Measurements from ENCODE around the gene SNAPC4.

Gene SNAPC4

GRCh38 chr9:136433849-136434579 is 34.0 kb upstream of the SNAPC4 start:
- ChIA-PET POLR2A (interaction anchor here (1.0 kb wide), 1 partner anchor 16 kb away, joined by 3 read pairs; no protein-coding TSS in a partner anchor), CTCF (interaction anchor here (1.1 to 1.9 kb wide), 3 partner anchors 8 to 23 kb away, joined by 3 to 10 read pairs (median 4); partner anchors contain the start of genes ENTR1 and PMPCA)
- no peak for DNase-seq (ENCODE audit: low read depth, low spot score)
- no peak for TF ChIP-seq CTCF (IDR thresholded peaks at IDR 0.05; ENCODE audit: insufficient read depth, low read length, missing control alignments)
- no peak overlapping the region for H3K4me3 ChIP-seq (ENCODE audit: low read depth, low read length)

- no peak overlapping the region for H3K4me3 ChIP-seq (ENCODE audit: low read depth, low read length)
- POLR2A ChIA-PET, result no interaction called here
- CTCF ChIA-PET, result interaction anchor here (1.1 to 1.9 kb wide), 4 partner anchors 8 to 22 kb away, joined by 3 to 10 read pairs (median 4); partner anchors contain the start of genes ENTR1 and PMPCA
- DNase-seq (ENCODE audit: low read depth, low spot score), result no peak
- TF ChIP-seq CTCF (IDR thresholded peaks at IDR 0.05; ENCODE audit: insufficient read depth, low read length, missing control alignments), result no peak
Observed at GRCh38 chr9:136433043-136433715, 33.2 kb upstream of the SNAPC4 start.

- CTCF ChIA-PET, result interaction anchor here (1.1 to 1.7 kb wide), 3 partner anchors 9 to 22 kb away, joined by 3 to 4 read pairs (median 3); partner anchors contain the start of genes ENTR1 and PMPCA
Observed at GRCh38 chr9:136432591-136432990, 32.6 kb upstream of the SNAPC4 start.

GRCh38 chr9:136431782-136432350 is 31.9 kb upstream of the SNAPC4 start:
- TF ChIP-seq CTCF (IDR thresholded peaks at IDR 0.05; ENCODE audit: insufficient read depth, low read length, missing control alignments), result no peak
- POLR2A ChIA-PET, result no interaction called here
- H3K4me3 ChIP-seq (ENCODE audit: low read depth, low read length), result no peak overlapping the region
- CTCF ChIA-PET, result interaction anchor here (1.5 to 1.7 kb wide), 2 partner anchors 10 to 13 kb away, joined by 3 read pairs; no protein-coding TSS in a partner anchor
- DNase-seq (ENCODE audit: low read depth, low spot score), result no peak

More at GRCh38 chr9:136432591-136432990, 32.6 kb upstream of the SNAPC4 start:
- DNase-seq (ENCODE audit: low read depth, low spot score), result no peak
- POLR2A ChIA-PET, result no interaction called here
- H3K4me3 ChIP-seq (ENCODE audit: low read depth, low read length), result no peak overlapping the region
- TF ChIP-seq CTCF (IDR thresholded peaks at IDR 0.05; ENCODE audit: insufficient read depth, low read length, missing control alignments), result no peak

- no peak for TF ChIP-seq CTCF (IDR thresholded peaks at IDR 0.05; ENCODE audit: insufficient read depth, low read length, missing control alignments)
Observed at GRCh38 chr9:136430588-136431234, 30.7 kb upstream of the SNAPC4 start.

More at GRCh38 chr9:136430588-136431234, 30.7 kb upstream of the SNAPC4 start:
- no peak overlapping the region for H3K4me3 ChIP-seq (ENCODE audit: low read depth, low read length)
- ChIA-PET CTCF (interaction anchor here (2.4 kb wide), 1 partner anchor 9 kb away, joined by 7 read pairs; the partner anchor contains the start of gene INPP5E), POLR2A (no interaction called here)
- no peak for DNase-seq (ENCODE audit: low read depth, low spot score)
